ENCODE results near the gene CACNB3. TPM values are rescaled to one million over a fixed set of nuclear protein-coding genes. Genes with fewer than 3 reads are reported as not detected.

The CACNB3 gene
- total and polyA plus RNA-seq, 9 of the 15 experiments (the other 6 are each of a cell fraction or from before 2014, with no cell fraction given), result 0.24 to 2.0 (median 1.5) TPM

- TF ChIP-seq, protein P1, sequence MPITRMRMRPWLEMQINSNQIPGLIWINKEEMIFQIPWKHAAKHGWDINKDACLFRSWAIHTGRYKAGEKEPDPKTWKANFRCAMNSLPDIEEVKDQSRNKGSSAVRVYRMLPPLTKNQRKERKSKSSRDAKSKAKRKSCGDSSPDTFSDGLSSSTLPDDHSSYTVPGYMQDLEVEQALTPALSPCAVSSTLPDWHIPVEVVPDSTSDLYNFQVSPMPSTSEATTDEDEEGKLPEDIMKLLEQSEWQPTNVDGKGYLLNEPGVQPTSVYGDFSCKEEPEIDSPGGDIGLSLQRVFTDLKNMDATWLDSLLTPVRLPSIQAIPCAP (CRISPR knock-in tag; IDR thresholded peaks at IDR 0.05; ENCODE audit: borderline replicate concordance), result no peak
- TF ChIP-seq HES1 (IDR thresholded peaks at IDR 0.05; ENCODE audit: low read depth), result no peak
These were observed 41.3 kb upstream of the CACNB3 start (continued) for GRCh38 chr12:48776956-48777355.

- TF ChIP-seq ZNF121 (CRISPR knock-in tag; conservative IDR thresholded peaks at IDR 0.05) (peak; percentile 36; the same call in 1 of the 2 replicates), JUN (IDR thresholded peaks at IDR 0.05; ENCODE audit: borderline replicate concordance, low read depth, low read length) (no peak), JUN (CRISPR knock-in tag; IDR thresholded peaks at IDR 0.05; ENCODE audit: borderline replicate concordance) (no peak), RFX1 (IDR thresholded peaks at IDR 0.05) (peak; percentile 71)
- H3K9me1 ChIP-seq (ENCODE audit: control insufficient read depth, insufficient read depth, low read length), result no peaks in the 10 kb centered on the region
- ATAC-seq, result no peak
- no peak overlapping the region for H2AFZ ChIP-seq (ENCODE audit: low read depth, low read length)
- H3K9ac ChIP-seq (ENCODE audit: insufficient read depth in 1 of 2, low read depth in 2 of 2, low read length in 2 of 2), result no peak overlapping the region; a peak in 1 of 4 replicates
- ChIA-PET POLR2A (interaction anchor here (0.5 kb wide), 1 partner anchor 489 kb away, joined by 3 read pairs; no protein-coding TSS in a partner anchor), CTCF (ENCODE audit: low intra/inter-chr PET ratio) (no interaction called here)
- H3K27me3 ChIP-seq (ENCODE audit: control insufficient read depth in 2 of 2, insufficient read depth in 2 of 2, low read length in 2 of 2), result peaks cover 31 to 86% of the 10 kb centered on the region in 2 experiments; a peak in 4 of 5 replicates
- in situ Hi-C loops (cut with MboI), result loop anchor here (25.0 kb wide), 1 partner anchor 240 kb away; the partner anchor contains the start of gene OR8S1
- no peak overlapping the region for H3K4me3 ChIP-seq
- H3K4me1 ChIP-seq (replicated peaks in 1 of 2; ENCODE audit: control insufficient read depth in 2 of 2, insufficient read depth in 2 of 2, low read length in 2 of 2), result peaks cover 0 to 9% of the 10 kb centered on the region in 2 experiments; a peak in 3 of 5 replicates
- no peak for FAIRE-seq
- WGBS (ENCODE audit: insufficient coverage, low coverage, missing lambda C conversion rate), result 17% methylated on average over 16 of the region's 16 CpGs
- peaks cover 12% of the 10 kb centered on the region; the same call in 1 of the 2 replicates for H4K20me1 ChIP-seq (replicated peaks; ENCODE audit: control insufficient read depth, insufficient read depth, low read length)
- no peaks in the 10 kb centered on the region for H3K79me2 ChIP-seq (ENCODE audit: control insufficient read depth, insufficient read depth, low read length)
- BruUV-seq (replicated peaks), result no TSS peak
- no peak for DNase-seq (ENCODE audit: extremely low read depth in 1 of 4, low spot score in 3 of 4)
- intact Hi-C loops (cut with micrococcal nuclease), result no loop called here
- H3K36me3 ChIP-seq (ENCODE audit: control insufficient read depth, insufficient read depth, low read length), result no peaks in the 10 kb centered on the region
- no peak overlapping the region for H3K27ac ChIP-seq (ENCODE audit: extremely low read depth, low read depth, low read length)
- H3K4me2 ChIP-seq (ENCODE audit: insufficient read depth, low read length), result no peak overlapping the region
- no peaks in the 10 kb centered on the region for H3K9me3 ChIP-seq (replicated peaks; ENCODE audit: control insufficient read depth, insufficient read depth, low read depth, low read length)
These were observed 40.5 kb upstream of the CACNB3 start for GRCh38 chr12:48777501-48778400.
